Prostate gland (tissue), 2 donors: ENCODE measurements around the gene FEZF2.

Experiments
- POLR2A ChIP-seq: fragments of 450-650 bp; IDR thresholded peaks from one replicate; pipeline ENCODE4 v1.6.1; 2016; ENCODE audit warnings: antibody characterized with exemption, mild to moderate bottlenecking
- TF ChIP-seq, protein P1 (sequence below), 4 experiments: fragments of 200-600 bp in 2 of 4; fragments of 450-650 bp in 2 of 4; sonication (generic) in 2 of 4; IDR thresholded peaks; 1 replicate in 3 of 4; 2 replicates in 1 of 4; pipeline ENCODE4 v1.5.1; 2016 to 2019; ENCODE audit warnings: antibody characterized with exemption in 4 of 4, mild to moderate bottlenecking in 2 of 4, moderate library complexity in 2 of 4

DNA sequence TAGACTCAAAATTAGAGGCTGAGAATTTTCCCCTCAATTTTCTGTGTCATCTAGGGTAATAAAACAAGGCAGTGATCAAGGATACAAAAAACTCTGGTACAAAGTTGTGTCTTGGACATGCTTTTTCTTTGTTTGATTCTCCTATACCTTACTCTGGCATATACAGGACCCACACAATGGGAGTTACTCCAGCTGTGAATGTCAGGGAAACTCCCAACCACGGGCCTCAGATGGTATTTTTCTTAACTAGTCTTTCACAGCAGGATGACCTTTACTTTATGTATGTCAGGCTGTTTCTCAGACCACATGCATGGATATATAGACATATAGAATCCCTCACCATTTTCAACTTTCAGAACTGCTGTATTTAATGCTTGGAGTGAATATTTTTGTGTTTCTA is 41.3 kb downstream of the FEZF2 start:
- no peak for TF ChIP-seq POLR2A
- TF ChIP-seq, protein P1, sequence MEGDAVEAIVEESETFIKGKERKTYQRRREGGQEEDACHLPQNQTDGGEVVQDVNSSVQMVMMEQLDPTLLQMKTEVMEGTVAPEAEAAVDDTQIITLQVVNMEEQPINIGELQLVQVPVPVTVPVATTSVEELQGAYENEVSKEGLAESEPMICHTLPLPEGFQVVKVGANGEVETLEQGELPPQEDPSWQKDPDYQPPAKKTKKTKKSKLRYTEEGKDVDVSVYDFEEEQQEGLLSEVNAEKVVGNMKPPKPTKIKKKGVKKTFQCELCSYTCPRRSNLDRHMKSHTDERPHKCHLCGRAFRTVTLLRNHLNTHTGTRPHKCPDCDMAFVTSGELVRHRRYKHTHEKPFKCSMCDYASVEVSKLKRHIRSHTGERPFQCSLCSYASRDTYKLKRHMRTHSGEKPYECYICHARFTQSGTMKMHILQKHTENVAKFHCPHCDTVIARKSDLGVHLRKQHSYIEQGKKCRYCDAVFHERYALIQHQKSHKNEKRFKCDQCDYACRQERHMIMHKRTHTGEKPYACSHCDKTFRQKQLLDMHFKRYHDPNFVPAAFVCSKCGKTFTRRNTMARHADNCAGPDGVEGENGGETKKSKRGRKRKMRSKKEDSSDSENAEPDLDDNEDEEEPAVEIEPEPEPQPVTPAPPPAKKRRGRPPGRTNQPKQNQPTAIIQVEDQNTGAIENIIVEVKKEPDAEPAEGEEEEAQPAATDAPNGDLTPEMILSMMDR (IDR thresholded peaks at IDR 0.05) = no peak
